C4-2B (cell line): Measurements from ENCODE around the gene RRBP1.

Experiments used
- H3K27ac ChIP-seq: fragments of 450-650 bp; 2 replicates; pipeline ENCODE4 v1.5.1; 2017
- CTCF ChIP-seq: fragments of 450-650 bp; conservative IDR thresholded peaks from 2 replicates; pipeline ENCODE4 v1.5.1; 2017; ENCODE audit warnings: mild to moderate bottlenecking
- ZFX ChIP-seq: fragments of 450-650 bp; IDR thresholded peaks from 2 replicates; pipeline ENCODE4 v1.6.1; 2017

RRBP1 gene

DNA sequence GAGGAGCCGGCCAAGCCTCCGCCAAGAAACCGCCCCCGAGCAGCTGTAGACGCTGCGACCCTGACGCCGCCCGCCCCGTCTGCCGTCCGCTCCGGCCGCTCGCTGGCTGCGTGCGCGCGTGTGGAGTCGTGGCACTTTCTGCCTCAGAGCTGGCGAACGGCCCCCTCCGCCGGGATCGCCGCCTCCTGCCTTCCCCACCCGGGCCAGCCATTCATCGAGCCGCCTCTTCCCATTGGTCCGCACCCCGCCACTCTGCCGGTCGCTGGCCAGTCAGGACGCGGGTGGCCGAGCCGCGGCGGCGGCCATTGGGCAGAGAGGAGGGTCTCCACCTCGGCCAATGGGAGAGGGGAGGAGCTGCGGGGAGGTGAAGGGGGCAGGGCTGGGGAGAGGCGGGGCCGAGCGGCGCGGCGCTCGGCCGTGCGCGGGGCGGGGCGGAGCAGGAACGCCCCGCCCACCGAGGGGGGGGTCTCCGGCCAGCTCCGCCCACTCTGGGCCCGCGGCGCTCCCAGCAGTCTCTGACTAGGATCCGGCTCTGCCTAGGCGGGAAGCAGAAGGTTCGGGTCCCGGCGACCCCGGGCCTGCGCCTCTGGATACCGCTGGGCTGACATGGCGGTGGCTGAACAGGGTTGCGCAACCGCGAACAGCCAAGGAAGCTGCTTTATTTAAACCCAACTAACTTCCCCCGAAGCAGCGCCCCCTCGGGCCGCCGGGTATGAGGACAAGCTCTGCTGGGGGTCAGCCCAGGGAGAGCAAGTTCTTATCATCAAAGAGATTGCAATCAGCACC is at the start of gene RRBP1:
RRBP1 (minus strand) TSS at position 140 of the 786 bp plus-strand sequence. CDS start 21,735 bp downstream, outside the sequence.
- peak within 1 kb of the TSS; percentile 81 for H3K27ac ChIP-seq
- TF ChIP-seq ZFX, result no peak
- TF ChIP-seq CTCF, result peak; percentile 66

DNA sequence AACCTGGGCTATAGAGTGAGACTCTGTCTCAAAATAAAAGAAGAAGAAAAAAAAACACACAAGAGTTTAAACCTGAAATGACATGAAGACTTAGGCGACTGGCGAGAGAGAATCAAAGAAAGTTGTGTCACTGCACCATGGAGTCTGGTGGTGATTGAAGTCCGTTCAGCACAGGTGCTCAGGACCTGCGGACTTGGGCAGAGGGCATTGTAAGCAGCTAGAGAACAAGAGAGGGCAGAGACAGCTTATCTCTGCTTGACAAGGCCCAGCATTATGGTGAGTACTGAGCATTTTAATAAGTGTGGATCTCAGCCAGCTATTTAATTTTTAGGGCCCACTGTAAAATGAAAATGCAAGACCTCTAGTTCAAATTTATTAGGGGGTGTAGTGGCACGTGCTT is 49.2 kb upstream of the RRBP1 start:
- TF ChIP-seq CTCF (no peak), ZFX (no peak)
- no peak overlapping the region for H3K27ac ChIP-seq

DNA sequence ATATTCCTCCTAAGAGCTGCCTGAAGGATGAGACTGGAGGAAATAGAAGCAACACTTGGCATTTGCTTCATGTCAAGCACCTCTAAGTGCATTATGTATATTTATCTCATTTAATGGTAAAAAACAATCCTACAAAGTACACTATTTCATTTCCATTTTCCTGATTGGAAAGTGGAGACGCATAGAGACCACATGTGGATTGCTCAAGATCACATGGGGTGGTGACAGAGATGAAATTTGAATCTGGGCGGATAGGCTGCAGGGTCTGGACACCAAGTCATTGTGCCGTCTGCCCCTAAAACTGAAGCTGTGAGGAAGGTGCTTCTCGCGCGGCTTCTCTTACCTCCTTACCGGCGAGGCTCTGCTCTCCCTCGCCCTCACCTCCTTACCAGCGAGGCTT is 48.0 kb upstream of the RRBP1 start:
- H3K27ac ChIP-seq, result no peak overlapping the region
- TF ChIP-seq CTCF (no peak), ZFX (no peak)

GRCh38 chr20:17728074-17728473 is 46.0 kb upstream of the RRBP1 start:
- no peak overlapping the region for H3K27ac ChIP-seq
- TF ChIP-seq ZFX, result no peak
- TF ChIP-seq CTCF, result no peak

- no peak for TF ChIP-seq CTCF
- no peak for TF ChIP-seq ZFX
- H3K27ac ChIP-seq, result no peak overlapping the region
Measured at GRCh38 chr20:17727351-17727750, 45.3 kb upstream of the RRBP1 start.

DNA sequence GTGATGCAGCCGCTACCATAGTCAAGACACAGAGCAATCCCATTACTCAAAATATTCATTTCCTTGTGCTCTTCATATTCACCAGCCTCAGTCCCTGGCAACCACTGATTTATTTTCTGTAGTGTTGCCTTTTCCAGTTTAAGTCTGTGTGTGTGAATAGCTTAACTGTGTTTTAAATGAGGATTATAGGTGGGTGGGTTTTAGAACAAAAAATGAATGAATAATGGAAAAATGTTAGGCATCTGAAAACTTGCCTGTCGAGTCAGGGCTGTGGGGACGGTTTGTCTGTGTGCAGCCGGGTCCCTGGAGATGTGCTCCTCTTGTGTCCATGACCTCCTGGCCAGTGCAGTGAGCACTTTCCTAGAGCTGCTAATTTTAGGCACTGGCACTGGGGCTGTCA is 44.9 kb upstream of the RRBP1 start:
- H3K27ac ChIP-seq, result no peak overlapping the region
- TF ChIP-seq CTCF, result no peak

- no peak for TF ChIP-seq ZFX
- no peak for TF ChIP-seq CTCF
- H3K27ac ChIP-seq, result no peak overlapping the region
Measured at GRCh38 chr20:17725094-17725835, 43.2 kb upstream of the RRBP1 start.
